Thyroid gland (tissue), 4 donors: Measurements from ENCODE around the gene IFT25. TPM values are rescaled to one million over a fixed set of nuclear protein-coding genes. Genes with fewer than 3 reads are reported as not detected.

Experiments
- DNase-seq, 2 donors: peaks; one replicate each; pipeline ENCODE4 v3.0.0-alpha.2; 2019
- H3K27ac ChIP-seq, 3 donors: fragments of 200-600 bp; sonication (generic); 1 replicate in 2 of 3; 2 replicates in 1 of 3; pipeline ENCODE4 v1.5.1; 2016 to 2019; ENCODE audit warnings: mild to moderate bottlenecking in 1 of 3, moderate library complexity in 1 of 3
- H3K27me3 ChIP-seq: fragments of 200-600 bp; sonication (generic); one replicate; pipeline ENCODE4 v1.5.1; 2019
- H3K36me3 ChIP-seq, 2 donors: fragments of 200-600 bp; sonication (generic); one replicate each; pipeline ENCODE4 v1.5.1; 2016 to 2019
- H3K4me1 ChIP-seq, 2 donors: fragments of 200-600 bp; sonication (generic); one replicate each; pipeline ENCODE4 v1.5.1; 2017 to 2019
- H3K4me3 ChIP-seq, 3 donors: fragments of 200-600 bp; sonication (generic); replicated peaks in 1 of 3; 1 replicate in 2 of 3; 2 replicates in 1 of 3; pipeline ENCODE4 v1.5.1; 2016; ENCODE audit warnings: mild to moderate bottlenecking in 1 of 3
- H3K9me3 ChIP-seq: fragments of 200-600 bp; sonication (generic); one replicate; pipeline ENCODE4 v1.5.1; 2017
- POLR2A ChIP-seq, 2 donors: fragments of 450-650 bp; IDR thresholded peaks; one replicate each; pipeline ENCODE4 v1.6.1; 2017; ENCODE audit warnings: antibody characterized with exemption in 2 of 2, mild to moderate bottlenecking in 2 of 2, moderate library complexity in 1 of 2
- WGBS, 2 donors: methylation state at CpG; one replicate each; pipeline ENCODE4 v1.1.5; 2017; 5-methylcytosine and 5-hydroxymethylcytosine counted together
- intact Hi-C: fragments of 100-400 bp; cut with DNase I; formaldehyde crosslinking; loops from one replicate; pipeline ENCODE4 v1.15.1; 2023
- total RNA-seq, 4 donors: library from RNA; depleted of rRNA; stranded (reverse); fragments of >200 nt; gene quantifications; one replicate each; pipeline ENCODE4 v1.2.3, GENCODE V29; 2016
- TF ChIP-seq, protein P1 (sequence below), 6 experiments: fragments of 200-600 bp in 3 of 6; fragments of 450-650 bp in 3 of 6; sonication (generic) in 3 of 6; IDR thresholded peaks; one replicate each; pipeline ENCODE4 v1.5.1; 2016 to 2019; ENCODE audit warnings: antibody characterized with exemption in 6 of 6, mild to moderate bottlenecking in 2 of 6, inconsistent platforms in 1 of 6, moderate library complexity in 1 of 6

Gene IFT25
- total RNA-seq, 4 donors from 2014 or later, result 42.4 to 116 (median 77.7) TPM

GRCh38 chr1:53966794-53967193 is 21.3 kb upstream of the IFT25 start:
- Histone ChIP-seq H3K27me3 (no peaks in the 10 kb centered on the region), H3K27ac (no peak overlapping the region), H3K4me1 (no peaks in the 10 kb centered on the region), H3K4me3 (no peak overlapping the region), H3K36me3 (peaks cover 37 to 57% of the 10 kb centered on the region in 2 donors), H3K9me3 (no peaks in the 10 kb centered on the region)
- TF ChIP-seq, protein P1, sequence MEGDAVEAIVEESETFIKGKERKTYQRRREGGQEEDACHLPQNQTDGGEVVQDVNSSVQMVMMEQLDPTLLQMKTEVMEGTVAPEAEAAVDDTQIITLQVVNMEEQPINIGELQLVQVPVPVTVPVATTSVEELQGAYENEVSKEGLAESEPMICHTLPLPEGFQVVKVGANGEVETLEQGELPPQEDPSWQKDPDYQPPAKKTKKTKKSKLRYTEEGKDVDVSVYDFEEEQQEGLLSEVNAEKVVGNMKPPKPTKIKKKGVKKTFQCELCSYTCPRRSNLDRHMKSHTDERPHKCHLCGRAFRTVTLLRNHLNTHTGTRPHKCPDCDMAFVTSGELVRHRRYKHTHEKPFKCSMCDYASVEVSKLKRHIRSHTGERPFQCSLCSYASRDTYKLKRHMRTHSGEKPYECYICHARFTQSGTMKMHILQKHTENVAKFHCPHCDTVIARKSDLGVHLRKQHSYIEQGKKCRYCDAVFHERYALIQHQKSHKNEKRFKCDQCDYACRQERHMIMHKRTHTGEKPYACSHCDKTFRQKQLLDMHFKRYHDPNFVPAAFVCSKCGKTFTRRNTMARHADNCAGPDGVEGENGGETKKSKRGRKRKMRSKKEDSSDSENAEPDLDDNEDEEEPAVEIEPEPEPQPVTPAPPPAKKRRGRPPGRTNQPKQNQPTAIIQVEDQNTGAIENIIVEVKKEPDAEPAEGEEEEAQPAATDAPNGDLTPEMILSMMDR (IDR thresholded peaks at IDR 0.05), result no peak
- no peak for TF ChIP-seq POLR2A (IDR thresholded peaks at IDR 0.05)
- no peak for DNase-seq
- intact Hi-C loops, result no loop called here
- 93% methylated on average over 3 of the region's 3 CpGs for WGBS, 2 donors

DNA sequence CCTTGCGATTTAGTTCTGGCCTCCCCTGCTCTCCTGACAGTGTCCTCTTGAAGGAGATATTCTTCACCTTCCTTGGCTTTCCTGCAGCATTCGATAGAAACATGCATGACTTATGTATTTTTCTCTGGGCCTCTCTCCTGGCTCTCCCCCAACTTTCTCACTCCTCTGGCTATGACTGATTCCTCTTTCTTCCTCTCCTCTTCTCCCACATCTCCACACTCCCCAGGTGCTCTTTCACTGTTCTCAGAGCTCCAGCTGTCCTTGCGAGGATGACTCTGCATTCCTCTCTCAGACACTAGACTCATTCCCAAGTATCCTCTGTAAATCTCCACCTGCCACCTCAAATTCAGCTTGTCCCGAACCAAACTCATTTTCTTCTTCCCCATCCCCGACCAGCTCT is 18.6 kb upstream of the IFT25 start:
- 82 to 89% methylated on average over 5 of the region's 5 CpGs for WGBS, 2 donors
- intact Hi-C loops, result no loop called here
- no peak for DNase-seq
- no peak for TF ChIP-seq POLR2A (IDR thresholded peaks at IDR 0.05)
- TF ChIP-seq, protein P1 (IDR thresholded peaks at IDR 0.05), result no peak
- H3K9me3 ChIP-seq, result no peaks in the 10 kb centered on the region
- H3K27me3 ChIP-seq, result no peaks in the 10 kb centered on the region
- peaks cover 43 to 59% of the 10 kb centered on the region in 2 donors for H3K36me3 ChIP-seq
- no peak overlapping the region for H3K4me3 ChIP-seq
- no peaks in the 10 kb centered on the region for H3K4me1 ChIP-seq
- H3K27ac ChIP-seq, result no peak overlapping the region

DNA sequence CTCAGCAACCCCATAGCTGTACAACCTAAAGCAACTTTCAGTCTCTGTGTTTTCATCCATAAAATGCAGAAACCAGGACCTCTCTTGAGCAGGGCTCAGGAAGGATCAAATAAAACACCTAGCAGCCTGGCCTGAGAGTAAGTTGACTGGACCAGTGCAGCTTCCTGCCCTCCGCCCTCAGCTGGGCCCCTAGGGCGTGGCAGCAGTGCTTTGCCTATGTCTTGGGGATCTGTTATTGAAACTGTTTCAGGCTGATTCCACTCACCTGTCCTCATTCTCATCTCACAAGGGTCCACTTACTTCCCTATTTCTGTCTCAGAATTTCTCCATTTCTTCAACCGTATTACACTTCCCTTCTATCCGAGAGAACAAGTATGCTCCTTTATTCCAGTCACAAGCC is 18.0 kb upstream of the IFT25 start:
- Histone ChIP-seq H3K27ac (no peak overlapping the region), H3K36me3 (peaks cover 43 to 55% of the 10 kb centered on the region in 2 donors), H3K4me1 (no peaks in the 10 kb centered on the region), H3K9me3 (no peaks in the 10 kb centered on the region), H3K27me3 (no peaks in the 10 kb centered on the region), H3K4me3 (no peak overlapping the region)
- 93 to 96% methylated on average over 4 of the region's 4 CpGs for WGBS, 2 donors
- TF ChIP-seq, protein P1 (IDR thresholded peaks at IDR 0.05), result no peak
- no peak for TF ChIP-seq POLR2A (IDR thresholded peaks at IDR 0.05)
- no peak for DNase-seq
- intact Hi-C loops, result no loop called here

GRCh38 chr1:53962395-53962794 is 16.9 kb upstream of the IFT25 start:
- intact Hi-C loops, result no loop called here
- DNase-seq, result no peak
- Histone ChIP-seq H3K4me3 (no peak overlapping the region), H3K9me3 (no peaks in the 10 kb centered on the region), H3K36me3 (peaks cover 42 to 46% of the 10 kb centered on the region in 2 donors), H3K27me3 (no peaks in the 10 kb centered on the region), H3K4me1 (peaks cover 0 to 1% of the 10 kb centered on the region in 2 donors), H3K27ac (no peak overlapping the region)
- WGBS, 2 donors, result 95 to 96% methylated on average over 4 of the region's 4 CpGs
- TF ChIP-seq POLR2A (IDR thresholded peaks at IDR 0.05), result no peak
- TF ChIP-seq, protein P1 (IDR thresholded peaks at IDR 0.05), result no peak

DNA sequence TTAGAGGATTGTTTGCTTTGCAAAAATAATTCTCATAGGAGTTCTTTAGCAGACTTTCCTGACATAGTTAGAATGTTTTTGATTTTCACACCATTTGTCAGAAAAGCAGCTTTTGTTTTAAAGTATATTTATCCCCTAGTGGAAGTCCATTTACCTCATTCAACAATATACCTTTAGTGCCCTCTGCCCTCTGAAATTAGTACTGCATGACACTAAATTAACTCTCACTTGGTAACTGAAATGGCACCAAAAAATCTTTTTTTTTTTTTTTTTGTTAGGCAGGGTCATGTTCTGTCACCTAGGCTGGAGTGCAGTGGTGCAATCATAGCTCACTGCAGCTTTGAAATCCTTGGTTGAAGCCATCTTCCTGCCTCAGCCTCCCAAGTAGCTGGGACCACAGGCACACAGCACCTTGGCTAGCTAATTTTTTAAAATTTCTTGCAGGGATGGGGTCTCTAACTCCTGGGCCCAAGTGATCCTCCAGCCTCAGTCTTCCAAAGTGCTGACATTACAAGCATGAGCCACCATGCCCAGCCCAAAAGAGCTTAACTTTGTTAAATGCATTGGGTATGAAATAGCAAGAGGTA is 14.3 kb upstream of the IFT25 start:
- DNase-seq, result no peak
- no peaks in the 10 kb centered on the region for H3K9me3 ChIP-seq
- intact Hi-C loops, result no loop called here
- TF ChIP-seq POLR2A (IDR thresholded peaks at IDR 0.05), result no peak
- TF ChIP-seq, protein P1 (IDR thresholded peaks at IDR 0.05), result peak in 5 of 6 experiments; percentile 27 to 67 (median 53)
- H3K36me3 ChIP-seq, result peaks cover 31 to 35% of the 10 kb centered on the region in 2 donors
- H3K27me3 ChIP-seq, result no peaks in the 10 kb centered on the region
- H3K4me1 ChIP-seq, result peaks cover 0 to 17% of the 10 kb centered on the region in 2 donors
- H3K4me3 ChIP-seq, result no peak overlapping the region
- no peak overlapping the region for H3K27ac ChIP-seq
